ENCODE measurements around the gene FGF14.

DNA sequence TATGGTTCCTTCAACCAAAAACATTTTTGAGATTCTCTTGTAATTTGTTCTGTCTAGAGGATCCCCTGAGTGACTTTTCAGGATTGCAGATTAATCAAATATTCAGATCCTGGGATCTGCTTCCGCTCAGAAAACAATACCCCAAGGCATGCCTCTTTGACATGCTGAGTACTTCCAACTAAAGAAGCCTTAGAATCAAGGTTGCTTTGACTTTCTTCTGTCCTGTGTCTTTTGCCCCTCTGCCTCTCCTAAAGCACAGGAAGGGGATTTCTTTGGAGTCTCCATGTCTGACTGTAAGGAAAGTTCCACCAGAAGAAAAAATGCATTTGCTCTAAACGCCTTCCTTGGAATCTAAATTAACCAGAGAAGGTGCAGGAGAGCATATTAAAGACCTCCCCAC, 431.5 kb downstream of the FGF14 start:
- TF ChIP-seq ZSCAN16 (tag by site-specific recombination; IDR thresholded peaks at IDR 0.05): no peak
- no peak for TF ChIP-seq ZNF549 (tag by site-specific recombination; IDR thresholded peaks at IDR 0.05)
- TF ChIP-seq CTCF (tag by site-specific recombination; IDR thresholded peaks at IDR 0.05): no peak
- TF ChIP-seq, protein P1, sequence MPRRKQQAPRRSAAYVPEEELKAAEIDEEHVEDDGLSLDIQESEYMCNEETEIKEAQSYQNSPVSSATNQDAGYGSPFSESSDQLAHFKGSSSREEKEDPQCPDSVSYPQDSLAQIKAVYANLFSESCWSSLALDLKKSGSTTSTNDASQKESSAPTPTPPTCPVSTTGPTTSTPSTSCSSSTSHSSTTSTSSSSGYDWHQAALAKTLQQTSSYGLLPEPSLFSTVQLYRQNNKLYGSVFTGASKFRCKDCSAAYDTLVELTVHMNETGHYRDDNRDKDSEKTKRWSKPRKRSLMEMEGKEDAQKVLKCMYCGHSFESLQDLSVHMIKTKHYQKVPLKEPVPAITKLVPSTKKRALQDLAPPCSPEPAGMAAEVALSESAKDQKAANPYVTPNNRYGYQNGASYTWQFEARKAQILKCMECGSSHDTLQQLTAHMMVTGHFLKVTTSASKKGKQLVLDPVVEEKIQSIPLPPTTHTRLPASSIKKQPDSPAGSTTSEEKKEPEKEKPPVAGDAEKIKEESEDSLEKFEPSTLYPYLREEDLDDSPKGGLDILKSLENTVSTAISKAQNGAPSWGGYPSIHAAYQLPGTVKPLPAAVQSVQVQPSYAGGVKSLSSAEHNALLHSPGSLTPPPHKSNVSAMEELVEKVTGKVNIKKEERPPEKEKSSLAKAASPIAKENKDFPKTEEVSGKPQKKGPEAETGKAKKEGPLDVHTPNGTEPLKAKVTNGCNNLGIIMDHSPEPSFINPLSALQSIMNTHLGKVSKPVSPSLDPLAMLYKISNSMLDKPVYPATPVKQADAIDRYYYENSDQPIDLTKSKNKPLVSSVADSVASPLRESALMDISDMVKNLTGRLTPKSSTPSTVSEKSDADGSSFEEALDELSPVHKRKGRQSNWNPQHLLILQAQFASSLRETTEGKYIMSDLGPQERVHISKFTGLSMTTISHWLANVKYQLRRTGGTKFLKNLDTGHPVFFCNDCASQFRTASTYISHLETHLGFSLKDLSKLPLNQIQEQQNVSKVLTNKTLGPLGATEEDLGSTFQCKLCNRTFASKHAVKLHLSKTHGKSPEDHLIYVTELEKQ (tag by site-specific recombination; IDR thresholded peaks at IDR 0.05; ENCODE audit: borderline replicate concordance): no peak
- TF ChIP-seq, protein P2, sequence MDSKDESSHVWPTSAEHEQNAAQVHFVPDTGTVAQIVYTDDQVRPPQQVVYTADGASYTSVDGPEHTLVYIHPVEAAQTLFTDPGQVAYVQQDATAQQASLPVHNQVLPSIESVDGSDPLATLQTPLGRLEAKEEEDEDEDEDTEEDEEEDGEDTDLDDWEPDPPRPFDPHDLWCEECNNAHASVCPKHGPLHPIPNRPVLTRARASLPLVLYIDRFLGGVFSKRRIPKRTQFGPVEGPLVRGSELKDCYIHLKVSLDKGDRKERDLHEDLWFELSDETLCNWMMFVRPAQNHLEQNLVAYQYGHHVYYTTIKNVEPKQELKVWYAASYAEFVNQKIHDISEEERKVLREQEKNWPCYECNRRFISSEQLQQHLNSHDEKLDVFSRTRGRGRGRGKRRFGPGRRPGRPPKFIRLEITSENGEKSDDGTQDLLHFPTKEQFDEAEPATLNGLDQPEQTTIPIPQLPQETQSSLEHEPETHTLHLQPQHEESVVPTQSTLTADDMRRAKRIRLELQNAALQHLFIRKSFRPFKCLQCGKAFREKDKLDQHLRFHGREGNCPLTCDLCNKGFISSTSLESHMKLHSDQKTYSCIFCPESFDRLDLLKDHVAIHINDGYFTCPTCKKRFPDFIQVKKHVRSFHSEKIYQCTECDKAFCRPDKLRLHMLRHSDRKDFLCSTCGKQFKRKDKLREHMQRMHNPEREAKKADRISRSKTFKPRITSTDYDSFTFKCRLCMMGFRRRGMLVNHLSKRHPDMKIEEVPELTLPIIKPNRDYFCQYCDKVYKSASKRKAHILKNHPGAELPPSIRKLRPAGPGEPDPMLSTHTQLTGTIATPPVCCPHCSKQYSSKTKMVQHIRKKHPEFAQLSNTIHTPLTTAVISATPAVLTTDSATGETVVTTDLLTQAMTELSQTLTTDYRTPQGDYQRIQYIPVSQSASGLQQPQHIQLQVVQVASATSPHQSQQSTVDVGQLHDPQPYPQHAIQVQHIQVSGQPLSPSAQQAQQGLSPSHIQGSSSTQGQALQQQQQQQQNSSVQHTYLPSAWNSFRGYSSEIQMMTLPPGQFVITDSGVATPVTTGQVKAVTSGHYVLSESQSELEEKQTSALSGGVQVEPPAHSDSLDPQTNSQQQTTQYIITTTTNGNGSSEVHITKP (tag by site-specific recombination; IDR thresholded peaks at IDR 0.05): no peak
